Adrenal gland (tissue), 5 donors: ENCODE measurements around the gene NUP93.

ENCODE experiments used
- CTCF ChIP-seq, 6 experiments: fragments of 450-650 bp in 4 of 6; fragments of 200-600 bp in 2 of 6; sonication (generic) in 1 of 6; IDR thresholded peaks; 1 replicate in 5 of 6; 2 replicates in 1 of 6; pipeline versions ENCODE4 v1.5.1 to v1.8.0; 2016 to 2021; ENCODE audit warnings: antibody characterized with exemption in 6 of 6, mild to moderate bottlenecking in 2 of 6, moderate library complexity in 1 of 6
- POLR2A ChIP-seq, 2 donors: fragments of 450-650 bp; IDR thresholded peaks; one replicate each; pipeline ENCODE4 v1.6.1; 2017; ENCODE audit warnings: antibody characterized with exemption in 2 of 2, mild to moderate bottlenecking in 2 of 2, moderate library complexity in 1 of 2
- donor health status: DM: no; HTN: no; CAD: no.

- TF ChIP-seq CTCF (IDR thresholded peaks at IDR 0.05) (no peak), POLR2A (IDR thresholded peaks at IDR 0.05) (no peak)
Measured at GRCh38 chr16:56765949-56766348, 36.0 kb downstream of the NUP93 start.
